AG04449 (cell line): ENCODE results near the gene PCBD1.

Experiments used
- CTCF ChIA-PET: fragments of 350-600 bp; formaldehyde crosslinking; extraction: SDS; loops from one replicate; lab custom pipeline; 2021; ENCODE audit warnings: antibody characterized with exemption; lab: Yijun Ruan, JAX
- POLR2A ChIA-PET: fragments of 400-600, 350-600 bp; formaldehyde crosslinking; extraction: SDS; loops from one replicate; lab custom pipeline; 2020; ENCODE audit warnings: antibody characterized with exemption, inconsistent platforms; lab: Yijun Ruan, JAX
- DNase-seq: peaks from one replicate; pipeline ENCODE4 v3.0.0-alpha.2; 2010; ENCODE audit warnings: low read depth, low spot score
- H3K4me3 ChIP-seq: 2 replicates; pipeline ENCODE4 v1.5.1; 2011; ENCODE audit warnings: low read depth, mild to moderate bottlenecking, control low read depth, low read length
- CTCF ChIP-seq: IDR thresholded peaks from one replicate; pipeline ENCODE4 v1.5.1; 2011; ENCODE audit warnings: mild to moderate bottlenecking, moderate library complexity, low read length, control low read depth, inconsistent platforms; ENCODE audit not compliant: insufficient read depth; ENCODE audit errors: missing control alignments

The PCBD1 gene

GRCh38 chr10:70893227-70894006 is 5.1 kb upstream of the PCBD1 start:
- ChIA-PET POLR2A (no interaction called here), CTCF (interaction anchor here (1.6 to 2.8 kb wide), 2 partner anchors 9 to 11 kb away, joined by 8 to 23 read pairs; no protein-coding TSS in a partner anchor)
- TF ChIP-seq CTCF = no peak
- DNase-seq = no peak
- no peak overlapping the region for H3K4me3 ChIP-seq

- POLR2A ChIA-PET = no interaction called here
- no peak overlapping the region for H3K4me3 ChIP-seq
- DNase-seq = no peak
- TF ChIP-seq CTCF = no peak
- CTCF ChIA-PET = interaction anchor here (1.6 kb wide), 1 partner anchor 10 kb away, joined by 8 read pairs; no protein-coding TSS in a partner anchor
These were observed 4.3 kb upstream of the PCBD1 start for GRCh38 chr10:70892631-70893030.

GRCh38 chr10:70891627-70892026 is 3.3 kb upstream of the PCBD1 start:
- TF ChIP-seq CTCF = no peak
- POLR2A ChIA-PET = no interaction called here
- CTCF ChIA-PET = interaction anchor here (1.2 to 5.4 kb wide), 5 partner anchors 12 to 393 kb away, joined by 3 to 50 read pairs (median 6); no protein-coding TSS in a partner anchor
- no peak for DNase-seq
- no peak overlapping the region for H3K4me3 ChIP-seq

GRCh38 chr10:70890917-70891431 is 2.6 kb upstream of the PCBD1 start:
- no peak for DNase-seq
- POLR2A ChIA-PET = no interaction called here
- CTCF ChIA-PET = interaction anchor here (0.6 to 5.4 kb wide), 7 partner anchors 12 to 394 kb away, joined by 3 to 50 read pairs (median 5); no protein-coding TSS in a partner anchor
- TF ChIP-seq CTCF = no peak
- no peak overlapping the region for H3K4me3 ChIP-seq

- no peak for DNase-seq
- ChIA-PET CTCF (interaction anchor here (0.8 to 5.4 kb wide), 6 partner anchors 9 to 339 kb away, joined by 3 to 50 read pairs (median 4); no protein-coding TSS in a partner anchor), POLR2A (no interaction called here)
- no peak for TF ChIP-seq CTCF
- H3K4me3 ChIP-seq = no peak overlapping the region
These were observed 926 bp upstream of the PCBD1 start for GRCh38 chr10:70889291-70889690.

GRCh38 chr10:70886921-70887665 is 1.3 kb downstream of the PCBD1 start:
- CTCF ChIA-PET = interaction anchor here (1.4 to 5.4 kb wide), 7 partner anchors 8 to 338 kb away, joined by 3 to 50 read pairs (median 5); no protein-coding TSS in a partner anchor
- POLR2A ChIA-PET = no interaction called here
- DNase-seq = no peak
- H3K4me3 ChIP-seq = peak overlapping the region; percentile 68
- no peak for TF ChIP-seq CTCF
